Uterus (tissue), 2 donors: ENCODE measurements around the gene CACNA1B.

ENCODE experiments used
- POLR2A ChIP-seq, 2 donors: fragments of 450-650 bp; IDR thresholded peaks; one replicate each; pipeline ENCODE4 v1.6.1; 2016; ENCODE audit warnings: antibody characterized with exemption in 2 of 2, mild to moderate bottlenecking in 1 of 2, moderate library complexity in 1 of 2
- TF ChIP-seq, protein P1 (sequence below), 4 experiments: fragments of 200-600 bp in 2 of 4; fragments of 450-650 bp in 2 of 4; sonication (generic) in 2 of 4; IDR thresholded peaks; one replicate each; pipeline ENCODE4 v1.5.1; 2016 to 2019; ENCODE audit warnings: antibody characterized with exemption in 4 of 4, mild to moderate bottlenecking in 2 of 4, moderate library complexity in 1 of 4

DNA sequence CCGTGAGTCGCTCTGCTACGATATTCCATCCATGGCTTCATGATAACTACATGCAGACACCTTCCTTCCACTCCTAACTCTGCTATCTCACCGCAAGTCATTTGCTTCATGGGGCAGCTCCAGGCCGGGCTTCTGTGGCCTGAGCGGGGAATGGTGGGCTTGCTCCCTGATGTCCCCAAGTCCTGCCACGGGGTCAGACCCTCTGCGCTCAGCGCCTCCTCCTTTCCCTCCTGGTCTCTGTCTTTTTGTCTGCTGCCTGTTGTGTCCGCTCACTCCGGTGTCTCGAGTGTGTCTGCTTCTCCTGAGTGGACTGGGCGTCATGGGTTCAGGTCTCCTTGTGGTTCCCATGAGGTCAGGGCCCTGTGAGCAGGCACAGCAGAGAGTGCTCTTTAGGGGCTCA is 139.6 kb downstream of the CACNA1B start:
- no peak for TF ChIP-seq POLR2A (IDR thresholded peaks at IDR 0.05)
- TF ChIP-seq, protein P1, sequence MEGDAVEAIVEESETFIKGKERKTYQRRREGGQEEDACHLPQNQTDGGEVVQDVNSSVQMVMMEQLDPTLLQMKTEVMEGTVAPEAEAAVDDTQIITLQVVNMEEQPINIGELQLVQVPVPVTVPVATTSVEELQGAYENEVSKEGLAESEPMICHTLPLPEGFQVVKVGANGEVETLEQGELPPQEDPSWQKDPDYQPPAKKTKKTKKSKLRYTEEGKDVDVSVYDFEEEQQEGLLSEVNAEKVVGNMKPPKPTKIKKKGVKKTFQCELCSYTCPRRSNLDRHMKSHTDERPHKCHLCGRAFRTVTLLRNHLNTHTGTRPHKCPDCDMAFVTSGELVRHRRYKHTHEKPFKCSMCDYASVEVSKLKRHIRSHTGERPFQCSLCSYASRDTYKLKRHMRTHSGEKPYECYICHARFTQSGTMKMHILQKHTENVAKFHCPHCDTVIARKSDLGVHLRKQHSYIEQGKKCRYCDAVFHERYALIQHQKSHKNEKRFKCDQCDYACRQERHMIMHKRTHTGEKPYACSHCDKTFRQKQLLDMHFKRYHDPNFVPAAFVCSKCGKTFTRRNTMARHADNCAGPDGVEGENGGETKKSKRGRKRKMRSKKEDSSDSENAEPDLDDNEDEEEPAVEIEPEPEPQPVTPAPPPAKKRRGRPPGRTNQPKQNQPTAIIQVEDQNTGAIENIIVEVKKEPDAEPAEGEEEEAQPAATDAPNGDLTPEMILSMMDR (IDR thresholded peaks at IDR 0.05), result no peak
